GM19043 (cell line): Measurements from ENCODE around the gene CERS6.
"Not testable (repeated sequence)": the region's sequence is repeated elsewhere in the genome, so short reads cannot be mapped to it uniquely, and the experiment has no call there.

Experiments
- ATAC-seq: cut with Tn5 transposase; IDR thresholded peaks from one replicate; pipeline ENCODE4 v1.9.1; 2021; ENCODE audit warnings: low read depth; ENCODE audit not compliant: unreplicated experiment

The CERS6 gene

DNA sequence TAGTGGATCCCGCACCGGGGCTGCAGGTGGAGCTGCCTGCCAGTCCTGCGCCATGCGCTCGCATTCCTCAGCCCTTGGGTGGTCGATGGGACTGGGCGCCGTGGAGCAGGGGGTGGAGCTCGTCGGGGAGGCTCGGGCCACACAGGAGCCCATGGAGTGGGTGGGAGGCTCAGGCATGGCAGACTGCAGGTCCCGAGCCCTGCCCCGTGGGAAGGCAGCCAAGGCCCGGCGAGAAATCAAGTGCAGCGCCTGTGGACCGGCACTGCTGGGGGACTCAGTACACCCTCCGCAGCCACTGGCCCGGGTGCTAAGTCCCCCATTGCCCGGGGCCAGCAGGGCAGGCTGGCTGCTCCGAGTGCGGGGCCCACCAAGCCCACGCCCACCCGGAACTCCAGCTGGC lies 201.3 kb downstream of the CERS6 start:
- not testable (repeated sequence) for ATAC-seq

DNA sequence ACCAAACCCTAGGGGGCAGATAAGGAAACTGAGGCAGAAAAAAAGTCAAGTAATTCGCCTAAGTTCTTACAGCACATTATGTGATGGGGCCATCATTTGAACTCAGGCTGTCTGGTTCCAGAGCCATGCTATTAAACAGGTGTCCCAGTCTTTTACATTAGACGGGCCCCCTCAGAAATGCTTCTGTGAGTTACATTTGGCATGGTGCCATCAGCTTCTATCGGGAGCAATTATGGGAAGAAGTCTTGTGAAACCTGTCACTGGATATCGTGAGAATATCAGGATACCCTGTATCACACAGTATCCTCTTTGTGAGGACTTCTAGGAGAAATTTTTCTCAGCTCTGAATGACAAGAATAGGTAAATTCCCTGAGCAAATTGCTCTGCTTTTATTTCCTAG lies 202.6 kb downstream of the CERS6 start:
- ATAC-seq: no peak

DNA sequence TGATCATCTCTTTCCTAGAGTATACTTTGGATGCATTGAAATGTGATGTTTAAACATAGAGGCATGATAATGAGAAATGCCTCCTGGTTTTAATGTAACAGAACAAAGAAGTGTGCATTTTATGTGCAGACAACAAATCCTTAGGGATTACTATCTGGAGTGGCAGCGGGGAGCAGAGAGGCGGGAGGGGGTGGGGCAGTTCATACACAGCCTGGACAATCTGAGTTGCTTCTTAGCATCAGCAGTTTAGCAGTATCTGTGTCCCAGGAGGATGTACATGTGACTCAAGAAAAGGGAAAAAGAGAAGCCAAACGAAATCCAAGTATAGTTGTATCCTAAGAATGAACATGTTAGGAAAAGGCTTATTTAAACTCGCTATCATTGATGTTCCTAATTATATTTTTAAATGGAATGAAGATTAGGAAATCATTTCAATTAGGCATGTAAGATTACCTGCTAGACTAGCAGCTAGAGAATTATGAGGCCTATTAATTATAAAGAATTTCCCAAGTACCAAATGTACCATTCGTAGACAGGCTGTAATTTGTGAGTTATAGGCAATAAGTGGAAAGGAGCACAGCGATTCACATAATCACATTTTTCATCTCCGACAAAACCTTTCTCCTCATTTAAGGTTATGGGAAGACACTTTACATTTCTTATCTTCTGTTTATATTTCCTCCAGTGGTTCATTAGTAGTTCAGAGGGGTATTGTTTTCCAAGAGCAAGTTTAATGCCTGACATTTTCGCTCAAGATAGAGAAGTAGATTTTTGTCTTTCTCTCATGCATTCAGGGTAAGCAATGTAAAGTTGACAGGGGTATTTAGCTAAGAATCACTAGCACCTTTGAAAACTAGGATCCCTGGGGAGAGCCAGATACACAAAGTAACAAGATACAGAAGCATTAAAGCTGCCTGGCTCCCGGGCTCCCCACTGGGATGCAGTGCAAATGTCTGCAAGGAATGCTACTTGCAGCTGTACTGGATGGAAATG lies 205.1 kb downstream of the CERS6 start:
- no peak for ATAC-seq

DNA sequence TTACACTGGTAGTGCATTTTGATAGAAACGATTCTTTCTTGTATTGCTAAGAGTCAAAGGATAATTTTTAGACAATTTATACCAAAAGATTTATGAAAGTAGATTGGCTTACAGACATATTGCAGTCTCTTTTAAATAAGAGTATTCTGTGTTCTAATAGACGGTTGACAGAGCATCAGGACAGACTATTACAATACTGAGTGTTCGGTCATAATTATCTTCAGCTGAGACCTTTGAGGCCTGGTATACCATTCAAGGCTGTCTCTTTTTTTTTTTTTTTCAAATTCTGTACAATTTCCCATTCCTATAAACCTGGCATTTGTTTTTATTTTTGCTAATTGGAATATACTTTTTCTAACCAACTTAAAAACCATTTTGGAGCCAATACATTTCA lies 205.8 kb downstream of the CERS6 start:
- ATAC-seq: no peak

DNA sequence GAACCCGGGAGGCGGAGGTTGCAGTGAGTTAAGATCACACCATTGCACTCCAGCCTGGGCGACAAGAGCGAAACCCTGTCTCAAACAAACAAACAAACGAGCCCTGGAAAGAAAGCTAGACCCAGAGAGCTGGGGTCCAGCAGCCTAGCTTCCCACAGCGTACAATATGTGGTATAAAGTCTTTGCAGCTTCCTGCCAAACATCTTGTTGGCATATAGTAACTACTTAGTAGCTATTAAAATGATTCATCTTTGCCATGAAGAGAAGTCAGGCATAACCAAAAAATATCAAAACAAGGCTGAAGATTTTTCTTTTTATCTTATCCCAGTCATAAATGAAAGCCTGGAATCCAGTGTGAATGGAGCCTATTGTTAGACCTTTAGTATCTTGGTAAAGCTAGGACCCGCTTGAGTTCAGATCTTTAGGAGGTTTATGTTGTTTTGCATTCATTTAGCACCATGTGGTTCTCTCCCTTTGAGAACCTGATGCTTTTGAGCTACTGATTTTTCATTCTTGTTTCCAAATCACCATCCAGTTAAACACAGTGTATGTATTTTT lies 206.7 kb downstream of the CERS6 start:
- no peak for ATAC-seq

DNA sequence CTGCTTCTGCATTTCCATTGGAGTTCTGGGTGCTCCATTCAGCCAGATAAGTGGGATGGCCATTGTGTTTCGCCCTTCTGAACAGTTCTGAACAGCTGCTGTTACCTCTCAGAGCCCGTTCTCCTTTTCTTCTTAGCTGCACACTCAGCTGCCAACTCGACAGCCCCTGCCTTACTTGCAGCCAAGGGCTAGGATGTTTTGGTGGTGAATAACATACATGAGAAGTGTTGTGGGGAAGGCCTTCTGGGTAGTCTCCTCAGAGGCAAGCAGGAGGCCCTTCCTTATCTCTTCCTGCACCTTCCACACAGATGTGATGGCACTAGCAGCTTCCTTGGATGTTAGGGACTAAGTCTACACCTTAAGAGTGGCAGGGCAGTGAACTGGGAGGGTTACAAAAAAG lies 207.9 kb downstream of the CERS6 start:
- ATAC-seq: no peak

DNA sequence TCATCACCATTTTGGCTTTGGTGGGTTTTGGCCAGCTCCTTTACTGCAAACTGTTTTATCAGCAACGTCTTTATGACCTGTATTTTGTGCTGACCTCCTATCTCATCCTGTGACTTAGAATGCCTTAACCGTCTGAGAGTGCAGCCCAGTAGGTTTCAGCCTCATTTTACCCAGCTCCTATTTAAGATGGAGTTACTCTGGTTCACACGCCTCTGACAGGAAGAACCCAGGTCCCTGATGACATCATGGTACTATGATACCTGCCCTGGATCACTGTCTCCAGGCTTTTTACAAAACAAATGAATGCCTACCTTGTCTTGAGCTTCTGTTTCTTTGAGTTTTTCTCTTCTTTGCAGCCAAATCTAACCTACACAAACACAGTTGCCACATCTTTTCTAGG lies 208.6 kb downstream of the CERS6 start:
- ATAC-seq: not testable (repeated sequence)

DNA sequence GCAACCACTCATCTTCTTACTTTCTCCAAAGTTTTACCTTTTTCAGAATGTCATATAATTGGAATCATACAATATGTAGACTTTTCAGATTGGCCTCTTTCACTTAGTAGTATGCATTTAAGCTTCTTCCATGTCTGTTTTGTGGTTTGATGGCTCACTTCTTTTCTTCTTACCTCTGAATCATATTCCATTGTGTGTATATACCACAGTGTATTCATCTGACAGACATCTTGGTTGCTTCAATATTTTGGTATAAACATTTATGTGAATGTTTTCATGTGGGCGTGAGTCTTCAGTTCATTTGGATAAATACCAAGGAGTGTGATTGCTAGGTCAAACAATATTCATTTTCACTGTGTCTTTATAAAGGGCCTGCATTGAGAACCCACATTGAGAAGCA lies 210.3 kb downstream of the CERS6 start:
- ATAC-seq: no peak

DNA sequence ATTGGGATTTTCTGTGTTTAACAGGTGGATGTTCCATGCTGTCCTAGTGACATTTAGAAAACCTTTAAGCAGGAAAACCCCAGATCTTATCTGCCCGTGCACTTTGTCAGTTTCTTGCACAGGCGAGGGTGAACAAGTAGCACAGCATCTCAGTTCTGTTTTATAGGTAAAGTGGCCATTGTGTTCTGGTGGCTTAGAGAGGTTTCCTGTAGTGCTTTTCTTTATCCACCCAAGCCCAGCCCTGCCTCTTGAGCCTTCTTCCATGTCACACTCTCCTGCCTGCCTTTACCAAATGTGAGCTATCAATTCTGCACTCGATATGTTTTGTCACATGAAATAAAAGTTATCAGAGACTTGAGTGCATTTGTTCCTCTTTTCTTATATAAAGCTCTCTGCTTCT lies 211.1 kb downstream of the CERS6 start:
- ATAC-seq: no peak

DNA sequence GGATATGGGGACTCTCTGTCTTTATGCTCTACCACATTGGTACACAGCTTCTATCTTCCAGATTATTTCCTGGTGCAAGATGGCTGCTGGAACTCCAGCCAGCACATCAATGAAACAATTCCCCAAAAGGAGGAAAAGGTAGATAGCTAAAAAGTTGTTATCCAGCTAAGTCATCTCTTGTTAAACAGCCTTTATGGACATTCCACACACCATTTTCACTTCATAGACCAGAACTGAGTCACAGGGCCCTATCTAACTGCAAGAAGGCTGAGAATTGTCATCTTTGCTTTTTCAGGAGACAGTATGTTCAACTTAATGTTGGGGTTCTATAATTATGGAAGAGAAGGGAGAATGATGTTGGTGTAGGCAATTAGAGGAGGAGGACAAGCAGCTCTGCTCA lies 213.1 kb downstream of the CERS6 start:
- no peak for ATAC-seq

DNA sequence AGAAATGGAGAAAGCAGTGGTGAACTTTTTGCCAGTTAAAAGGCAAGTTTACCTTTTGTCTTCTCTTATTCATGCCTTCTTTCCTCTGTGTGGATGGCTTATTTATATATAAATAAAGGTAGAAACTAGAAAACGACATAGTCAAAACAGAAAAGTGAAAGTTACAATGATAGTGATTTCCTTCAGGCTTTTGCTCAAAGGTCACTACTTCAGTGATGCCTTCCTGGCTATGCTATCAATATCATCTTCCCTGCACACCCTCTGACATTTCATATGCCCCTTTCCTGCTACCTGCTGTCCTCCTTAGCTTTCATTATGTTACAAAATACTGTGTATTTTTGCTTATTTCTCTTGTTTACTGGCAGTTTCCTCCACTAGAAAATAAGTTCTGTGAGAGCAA lies 214.4 kb downstream of the CERS6 start:
- ATAC-seq: no peak

DNA sequence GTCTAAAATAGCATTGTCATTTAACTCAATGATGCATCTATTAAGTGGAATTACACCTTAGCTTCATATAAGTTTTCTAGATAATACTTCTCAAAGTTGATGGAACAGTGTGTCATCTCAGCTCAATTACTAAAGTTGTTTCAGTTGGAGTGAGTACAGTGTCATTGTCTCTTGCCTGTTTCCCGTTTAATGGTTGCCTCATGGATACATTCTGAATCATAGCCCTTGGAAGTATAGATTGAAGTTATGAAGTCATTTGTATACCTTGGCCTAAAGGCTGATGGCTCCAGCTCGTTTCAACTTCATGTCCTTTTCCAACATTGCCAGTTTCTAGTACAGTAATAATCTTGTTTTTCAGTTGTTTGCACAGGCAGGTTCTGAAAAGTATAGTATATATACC lies 215.9 kb downstream of the CERS6 start:
- ATAC-seq: no peak

DNA sequence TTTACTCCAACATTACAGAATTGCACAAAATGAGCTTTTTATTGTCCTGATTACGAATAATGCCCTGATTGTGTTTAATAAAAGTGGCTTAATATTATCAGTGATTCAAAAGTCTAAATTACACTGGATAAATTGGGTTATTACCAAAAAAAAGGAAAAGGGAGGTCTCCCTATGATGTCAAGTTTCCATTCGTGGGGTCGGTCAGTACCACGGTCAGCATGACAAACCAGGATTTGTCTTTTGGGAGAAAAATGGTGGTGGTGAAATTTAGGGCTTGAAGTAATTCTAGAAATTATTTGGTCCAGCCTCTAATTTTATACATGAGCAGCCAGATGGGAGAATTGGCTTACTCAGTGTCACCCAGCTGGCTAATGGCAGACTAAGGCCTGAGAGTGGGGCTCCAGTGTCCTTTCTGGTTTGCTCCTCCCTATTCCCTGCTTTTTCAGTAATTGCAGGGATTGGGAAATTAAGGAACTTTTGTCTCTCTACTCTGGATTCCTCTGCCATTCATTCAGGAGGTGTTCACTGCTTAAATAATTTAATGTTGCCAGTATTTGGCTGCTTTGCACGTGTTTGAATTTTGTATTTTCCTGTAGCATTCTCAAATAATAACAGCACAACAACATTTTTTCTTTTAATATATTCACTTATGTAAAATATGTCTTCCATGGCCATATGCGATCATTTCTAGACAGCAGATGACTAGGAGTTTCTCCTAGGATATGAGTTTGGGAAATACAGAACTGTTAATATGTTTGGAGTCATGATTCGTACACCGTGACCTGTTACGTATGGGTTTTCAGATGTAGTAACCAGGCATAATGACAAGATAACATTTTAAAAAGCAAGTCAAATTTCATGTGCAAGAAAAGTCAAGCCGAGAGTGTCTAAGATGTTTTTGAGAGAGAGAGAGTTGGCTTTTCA lies 217.5 kb downstream of the CERS6 start:
- no peak for ATAC-seq

DNA sequence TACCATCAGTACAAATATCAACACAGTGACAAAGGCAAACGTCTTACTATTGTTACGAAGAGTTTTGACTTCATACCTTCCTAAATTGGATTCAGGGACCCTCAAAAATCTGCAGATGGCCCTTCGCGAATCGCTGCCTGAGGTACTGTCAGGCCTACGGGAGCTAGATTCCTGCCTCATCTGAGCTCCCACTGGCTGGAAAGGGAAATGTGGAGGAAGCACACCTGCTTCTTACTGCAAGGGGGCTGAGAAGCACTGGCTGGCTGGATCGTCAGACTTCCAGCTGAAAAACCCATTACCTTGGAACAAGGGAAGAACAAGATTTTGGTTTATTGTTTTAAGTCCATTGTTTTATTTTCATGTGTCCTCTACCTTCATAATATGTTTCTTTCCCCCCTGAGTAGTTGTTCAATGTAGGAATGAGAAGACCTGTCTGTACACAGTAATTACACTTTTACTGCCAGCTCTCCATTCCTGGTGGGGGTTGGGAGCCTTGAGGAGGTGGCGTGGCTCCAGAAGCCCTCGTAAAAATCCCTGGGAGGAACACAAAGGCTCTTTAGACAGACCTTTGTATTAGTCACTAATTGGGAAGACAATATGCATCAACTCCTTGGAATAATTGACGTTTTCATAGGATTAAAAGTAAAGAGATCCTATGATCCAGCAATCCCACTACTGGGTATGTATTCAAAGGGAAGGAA lies 222.2 kb downstream of the CERS6 start:
- ATAC-seq: no peak

DNA sequence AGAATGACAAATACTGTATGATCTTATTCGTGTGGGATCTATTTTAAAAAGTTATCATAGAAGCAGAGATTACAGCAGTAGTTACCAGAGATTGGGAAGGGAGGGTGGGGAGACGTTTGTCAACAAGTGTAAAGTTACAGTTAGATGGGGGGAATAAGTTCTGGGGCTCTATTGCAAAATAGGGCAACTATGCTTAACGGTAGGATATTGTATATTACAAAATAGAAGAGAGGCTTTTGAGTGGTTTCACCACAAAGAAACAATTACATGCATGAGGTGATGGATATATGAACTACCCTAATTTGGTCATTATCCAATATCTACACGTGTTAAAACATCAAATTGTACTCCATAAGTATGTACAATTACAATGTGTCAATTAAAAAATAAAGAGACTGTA lies 223.0 kb downstream of the CERS6 start:
- ATAC-seq: no peak

DNA sequence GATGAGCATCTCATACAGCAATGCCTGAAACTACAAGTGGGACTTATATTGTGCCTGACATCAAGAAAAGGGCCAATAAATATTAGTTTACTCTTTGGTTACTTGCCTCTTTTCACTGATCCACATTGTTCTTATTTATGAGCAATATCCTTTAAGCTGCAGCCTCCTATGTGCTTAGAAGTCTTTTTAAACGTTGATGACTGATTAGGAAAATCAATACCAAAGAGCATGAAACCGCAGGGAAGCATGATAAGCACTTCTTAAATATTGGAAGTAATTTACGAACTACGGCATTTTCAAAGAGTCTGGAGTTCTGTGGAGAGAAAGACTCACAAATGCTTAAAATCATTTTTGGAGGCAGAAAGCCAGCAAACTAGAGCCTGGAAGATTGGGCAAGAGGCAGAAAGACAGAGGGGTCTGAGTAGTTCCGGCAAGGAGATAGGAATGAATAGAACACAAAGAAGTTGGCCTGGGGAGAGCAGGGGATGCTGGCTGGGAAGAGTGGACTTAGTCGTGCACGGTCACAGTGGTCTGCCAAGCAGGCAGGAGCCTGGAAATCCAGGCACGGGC lies 223.8 kb downstream of the CERS6 start:
- ATAC-seq: no peak

DNA sequence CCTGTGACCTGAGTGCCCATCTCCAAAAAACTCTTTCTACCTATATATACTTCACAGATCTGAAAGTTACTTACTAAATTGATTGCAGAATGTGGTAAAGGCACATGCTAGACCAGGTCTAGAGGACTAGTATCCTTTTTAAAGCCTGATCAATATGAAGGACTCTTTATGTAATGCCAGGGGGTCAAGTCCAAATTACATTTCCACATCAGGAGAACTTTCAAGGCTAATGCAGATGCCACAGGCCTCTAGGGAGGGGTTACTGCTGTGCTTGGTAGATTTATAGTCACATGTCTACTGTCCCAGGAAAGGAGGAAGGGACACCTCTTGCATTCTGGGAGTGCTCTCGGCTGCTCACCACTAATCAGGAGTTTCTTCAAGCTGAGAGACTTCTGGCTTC lies 227.9 kb downstream of the CERS6 start:
- ATAC-seq: no peak

DNA sequence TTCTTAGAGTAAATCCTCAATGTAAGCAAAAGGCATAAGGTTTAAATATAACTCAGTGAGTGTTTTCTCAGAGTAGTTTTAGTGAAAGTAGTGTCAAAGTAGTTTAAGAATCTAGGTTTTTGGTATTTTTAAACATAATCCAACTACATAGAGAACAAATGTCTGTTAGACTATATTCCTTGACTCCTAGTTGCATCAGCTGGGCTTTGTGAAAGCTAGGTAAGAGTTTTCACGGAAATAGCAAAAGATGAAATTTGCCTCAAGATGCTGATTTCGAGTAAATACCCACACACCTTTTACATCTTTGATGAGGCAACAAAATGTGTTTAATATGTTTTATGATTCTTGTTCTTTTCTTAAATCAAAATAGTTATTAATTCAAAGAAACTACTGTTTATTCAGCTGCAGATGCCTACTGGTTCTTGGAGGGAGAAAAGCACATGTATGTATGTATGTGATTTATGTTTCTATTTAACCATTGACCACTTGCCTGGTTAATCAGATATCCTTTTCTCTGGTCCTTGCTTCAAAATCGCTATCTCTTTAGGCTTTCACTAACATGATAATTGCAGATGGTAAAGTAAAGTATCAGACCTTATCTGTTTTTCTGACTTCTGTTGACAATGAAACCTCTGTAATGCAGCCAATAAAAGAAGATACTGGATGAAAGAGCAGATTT lies 229.0 kb downstream of the CERS6 start:
- no peak for ATAC-seq

DNA sequence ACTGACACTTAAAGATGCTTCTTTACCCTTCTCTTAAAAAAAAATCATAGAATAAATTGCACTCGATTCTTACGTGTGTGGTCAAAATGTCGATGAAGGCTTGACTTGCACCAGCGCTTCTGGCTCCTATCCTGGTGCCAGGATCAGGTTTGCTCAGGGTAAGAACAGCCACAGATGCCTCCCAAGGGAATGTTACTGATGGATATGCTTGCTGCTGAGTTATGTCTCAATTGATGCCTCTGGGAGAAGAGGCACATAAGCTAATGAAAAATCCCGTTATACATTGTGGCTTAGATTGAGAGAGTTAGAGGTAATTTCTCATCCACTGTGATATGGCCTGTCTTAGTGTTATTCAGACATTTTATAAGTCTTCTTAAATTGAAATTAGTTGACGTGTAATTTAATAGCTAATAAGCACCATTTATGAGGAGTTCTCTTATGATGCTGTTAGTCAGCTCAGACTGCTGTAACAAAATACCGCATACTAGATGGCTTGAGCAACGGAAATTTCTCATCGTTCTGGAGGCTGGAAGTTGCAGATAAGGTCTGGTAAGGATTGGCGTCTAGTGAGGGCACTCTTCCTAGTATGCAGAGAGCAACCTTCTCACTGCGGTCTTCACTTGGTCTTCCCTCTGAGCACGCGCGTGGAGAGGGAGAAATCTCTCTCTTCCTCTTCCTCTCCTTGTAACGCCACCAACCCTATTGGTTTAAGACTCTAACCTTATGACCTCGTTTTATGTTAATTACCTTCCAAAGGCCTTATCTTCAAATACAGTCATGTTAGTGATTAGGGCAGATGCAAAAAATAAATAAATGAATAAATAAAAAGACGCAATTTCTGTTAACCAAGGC lies 229.8 kb downstream of the CERS6 start:
- ATAC-seq: no peak
